Measurements from ENCODE around the gene INPP5D. TPM values are rescaled to one million over a fixed set of nuclear protein-coding genes. Genes with fewer than 3 reads are reported as not detected.

The INPP5D gene
- total RNA-seq, 1 donor from 2014 or later = 14.7 TPM

DNA sequence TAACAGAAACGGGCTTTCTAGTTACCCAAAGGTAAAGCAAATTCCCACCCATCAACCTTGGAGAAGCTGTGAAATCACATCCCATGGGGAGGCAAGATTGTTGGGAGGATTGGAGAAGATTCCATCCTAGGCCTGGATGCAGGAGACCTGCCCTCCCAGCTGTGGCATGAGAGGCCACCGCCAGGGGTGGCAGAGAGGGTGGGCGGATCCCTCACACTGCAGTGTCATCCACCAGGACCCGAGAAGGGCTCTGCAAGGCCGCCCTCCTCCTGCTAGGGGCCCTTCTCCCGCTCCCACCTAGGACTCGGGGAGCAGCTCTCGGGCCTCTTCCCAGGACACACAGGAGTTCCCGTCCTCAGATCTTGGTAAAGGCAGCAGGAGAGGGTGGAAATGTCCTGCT is 175.8 kb downstream of the INPP5D start:
- Histone ChIP-seq H4K20me1 (ENCODE audit: insufficient read depth, low read length) (no peaks in the 10 kb centered on the region), H3K4me1 (ENCODE audit: insufficient read depth, low read length) (no peaks in the 10 kb centered on the region), H3K9me3 (ENCODE audit: insufficient read depth, low read depth, low read length) (no peaks in the 10 kb centered on the region), H3K79me2 (ENCODE audit: insufficient read depth, low read length) (no peaks in the 10 kb centered on the region), H3K4me3 (ENCODE audit: insufficient read depth, low read depth, low read length) (no peak overlapping the region), H3K9ac (ENCODE audit: low read length) (no peak overlapping the region), H2AFZ (ENCODE audit: low read depth, low read length) (no peak overlapping the region), H3K27me3 (ENCODE audit: insufficient read depth, low read length) (no peaks in the 10 kb centered on the region), H3K36me3 (ENCODE audit: insufficient read depth, low read length) (no peaks in the 10 kb centered on the region), H3K27ac (ENCODE audit: low read depth, low read length) (no peak overlapping the region), H3K4me2 (ENCODE audit: low read length) (no peak overlapping the region)
- Mint-ChIP-seq H3K4me3 (ENCODE audit: unreplicated experiment) (no peak overlapping the region), H3K9me3 (ENCODE audit: unreplicated experiment) (peaks cover 2% of the 10 kb centered on the region), H3K27me3 (ENCODE audit: low read depth, unreplicated experiment) (peaks cover 2% of the 10 kb centered on the region), H3K4me1 (ENCODE audit: low read depth, unreplicated experiment) (peaks cover 2% of the 10 kb centered on the region), H3K36me3 (ENCODE audit: low read depth, unreplicated experiment) (no peaks in the 10 kb centered on the region), H3K27ac (ENCODE audit: unreplicated experiment) (no peak overlapping the region)
- DNase-seq (ENCODE audit: low read depth) = no peak
- FAIRE-seq = no peak
- TF ChIP-seq EZH2 (IDR thresholded peaks at IDR 0.05; ENCODE audit: insufficient read depth, low read length) = no peak
- TF ChIP-seq, protein P1, sequence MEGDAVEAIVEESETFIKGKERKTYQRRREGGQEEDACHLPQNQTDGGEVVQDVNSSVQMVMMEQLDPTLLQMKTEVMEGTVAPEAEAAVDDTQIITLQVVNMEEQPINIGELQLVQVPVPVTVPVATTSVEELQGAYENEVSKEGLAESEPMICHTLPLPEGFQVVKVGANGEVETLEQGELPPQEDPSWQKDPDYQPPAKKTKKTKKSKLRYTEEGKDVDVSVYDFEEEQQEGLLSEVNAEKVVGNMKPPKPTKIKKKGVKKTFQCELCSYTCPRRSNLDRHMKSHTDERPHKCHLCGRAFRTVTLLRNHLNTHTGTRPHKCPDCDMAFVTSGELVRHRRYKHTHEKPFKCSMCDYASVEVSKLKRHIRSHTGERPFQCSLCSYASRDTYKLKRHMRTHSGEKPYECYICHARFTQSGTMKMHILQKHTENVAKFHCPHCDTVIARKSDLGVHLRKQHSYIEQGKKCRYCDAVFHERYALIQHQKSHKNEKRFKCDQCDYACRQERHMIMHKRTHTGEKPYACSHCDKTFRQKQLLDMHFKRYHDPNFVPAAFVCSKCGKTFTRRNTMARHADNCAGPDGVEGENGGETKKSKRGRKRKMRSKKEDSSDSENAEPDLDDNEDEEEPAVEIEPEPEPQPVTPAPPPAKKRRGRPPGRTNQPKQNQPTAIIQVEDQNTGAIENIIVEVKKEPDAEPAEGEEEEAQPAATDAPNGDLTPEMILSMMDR (IDR thresholded peaks at IDR 0.05; ENCODE audit: insufficient read depth, low read depth, low read length) = no peak

DNA sequence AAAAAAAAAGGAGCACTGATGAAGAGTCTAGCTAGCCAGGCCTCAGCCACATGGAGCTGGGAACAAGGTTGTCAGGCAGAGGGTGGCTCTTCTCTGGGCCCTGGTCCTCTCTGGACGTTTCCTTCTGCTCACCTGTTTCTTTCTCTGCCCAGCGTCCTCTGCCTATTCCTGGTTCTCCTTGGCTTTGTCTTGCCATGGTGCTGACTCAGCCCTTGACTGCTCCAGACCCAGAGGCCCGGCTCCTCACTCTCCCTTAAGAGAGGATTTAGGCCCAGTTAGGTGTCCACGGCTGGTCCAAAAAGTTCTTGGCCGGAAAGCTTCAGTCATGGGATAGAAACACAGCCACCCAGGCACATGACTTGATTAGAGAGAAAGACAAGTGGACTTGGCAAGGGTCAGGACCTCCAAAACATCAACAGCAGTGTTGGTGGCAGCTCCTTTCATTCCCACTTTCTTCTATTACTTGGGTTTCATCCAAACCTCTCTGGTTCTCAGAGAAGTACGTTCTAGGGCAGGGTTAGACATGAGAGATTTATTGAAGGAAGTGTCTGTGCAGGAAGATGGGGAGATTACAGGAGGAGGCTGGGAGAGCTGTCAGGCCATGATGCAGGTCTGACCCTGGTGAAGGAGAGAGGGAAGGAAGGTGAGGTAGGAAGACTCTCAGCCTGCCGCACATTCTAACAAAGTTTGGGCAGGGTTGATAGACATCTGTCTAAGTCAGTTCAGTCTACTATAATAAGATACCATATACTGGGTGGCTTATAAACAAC is 176.9 kb downstream of the INPP5D start:
- Mint-ChIP-seq H3K4me3 (ENCODE audit: unreplicated experiment) (no peak overlapping the region), H3K36me3 (ENCODE audit: low read depth, unreplicated experiment) (no peaks in the 10 kb centered on the region), H3K27me3 (ENCODE audit: low read depth, unreplicated experiment) (peaks cover 2% of the 10 kb centered on the region), H3K9me3 (ENCODE audit: unreplicated experiment) (peaks cover 2% of the 10 kb centered on the region), H3K27ac (ENCODE audit: unreplicated experiment) (no peak overlapping the region), H3K4me1 (ENCODE audit: low read depth, unreplicated experiment) (peaks cover 2% of the 10 kb centered on the region)
- DNase-seq (ENCODE audit: low read depth) (no peak), FAIRE-seq (no peak)
- Histone ChIP-seq H3K27ac (ENCODE audit: low read depth, low read length) (no peak overlapping the region), H3K27me3 (ENCODE audit: insufficient read depth, low read length) (no peaks in the 10 kb centered on the region), H3K4me1 (ENCODE audit: insufficient read depth, low read length) (no peaks in the 10 kb centered on the region), H3K9me3 (ENCODE audit: insufficient read depth, low read depth, low read length) (no peaks in the 10 kb centered on the region), H3K79me2 (ENCODE audit: insufficient read depth, low read length) (no peaks in the 10 kb centered on the region), H4K20me1 (ENCODE audit: insufficient read depth, low read length) (no peaks in the 10 kb centered on the region), H3K9ac (ENCODE audit: low read length) (no peak overlapping the region), H3K4me2 (ENCODE audit: low read length) (no peak overlapping the region), H2AFZ (ENCODE audit: low read depth, low read length) (no peak overlapping the region), H3K4me3 (ENCODE audit: insufficient read depth, low read depth, low read length) (no peak overlapping the region), H3K36me3 (ENCODE audit: insufficient read depth, low read length) (no peaks in the 10 kb centered on the region)
- TF ChIP-seq, protein P1 (IDR thresholded peaks at IDR 0.05; ENCODE audit: insufficient read depth, low read depth, low read length) = no peak
- no peak for TF ChIP-seq EZH2 (IDR thresholded peaks at IDR 0.05; ENCODE audit: insufficient read depth, low read length)

DNA sequence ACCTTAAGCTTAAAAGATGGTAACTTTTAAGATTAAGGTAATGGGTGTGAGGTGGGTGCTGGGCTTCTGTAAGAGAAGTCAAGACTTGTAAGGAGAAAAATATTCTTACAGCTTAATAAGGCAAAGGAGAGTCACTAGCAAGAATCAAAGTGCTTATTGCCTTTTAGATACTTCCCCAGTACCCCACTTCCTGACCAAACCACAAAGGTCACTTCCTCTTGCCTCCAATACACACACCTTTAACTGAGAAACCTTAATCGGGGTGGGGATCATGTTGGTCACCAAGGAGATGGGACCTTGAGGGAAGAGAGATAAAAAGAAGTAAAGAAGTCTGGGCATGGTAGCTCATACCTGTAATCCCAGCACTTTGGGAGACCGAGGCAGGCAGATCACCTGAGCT is 180.8 kb downstream of the INPP5D start:
- Mint-ChIP-seq H3K9me3 (ENCODE audit: unreplicated experiment) (peaks cover 2% of the 10 kb centered on the region), H3K4me1 (ENCODE audit: low read depth, unreplicated experiment) (no peaks in the 10 kb centered on the region), H3K27me3 (ENCODE audit: low read depth, unreplicated experiment) (peaks cover 1% of the 10 kb centered on the region), H3K4me3 (ENCODE audit: unreplicated experiment) (no peak overlapping the region), H3K27ac (ENCODE audit: unreplicated experiment) (no peak overlapping the region), H3K36me3 (ENCODE audit: low read depth, unreplicated experiment) (no peaks in the 10 kb centered on the region)
- H4K20me1 ChIP-seq (ENCODE audit: insufficient read depth, low read length) = no peaks in the 10 kb centered on the region
- FAIRE-seq = no peak
- no peaks in the 10 kb centered on the region for H3K4me1 ChIP-seq (ENCODE audit: insufficient read depth, low read length)
- H2AFZ ChIP-seq (ENCODE audit: low read depth, low read length) = no peak overlapping the region
- no peak overlapping the region for H3K4me3 ChIP-seq (ENCODE audit: insufficient read depth, low read depth, low read length)
- H3K9me3 ChIP-seq (ENCODE audit: insufficient read depth, low read depth, low read length) = no peaks in the 10 kb centered on the region
- no peaks in the 10 kb centered on the region for H3K27me3 ChIP-seq (ENCODE audit: insufficient read depth, low read length)
- H3K4me2 ChIP-seq (ENCODE audit: low read length) = no peak overlapping the region
- H3K9ac ChIP-seq (ENCODE audit: low read length) = no peak overlapping the region
- TF ChIP-seq, protein P1 (IDR thresholded peaks at IDR 0.05; ENCODE audit: insufficient read depth, low read depth, low read length) = no peak
- no peak for TF ChIP-seq EZH2 (IDR thresholded peaks at IDR 0.05; ENCODE audit: insufficient read depth, low read length)
- no peak overlapping the region for H3K27ac ChIP-seq (ENCODE audit: low read depth, low read length)
- H3K36me3 ChIP-seq (ENCODE audit: insufficient read depth, low read length) = no peaks in the 10 kb centered on the region
- DNase-seq (ENCODE audit: low read depth) = no peak
- H3K79me2 ChIP-seq (ENCODE audit: insufficient read depth, low read length) = no peaks in the 10 kb centered on the region
